HG02938 (cell line): ENCODE measurements around the gene TAF4.
"Not testable (repeated sequence)": the region's sequence is repeated elsewhere in the genome, so short reads cannot be mapped to it uniquely, and the experiment has no call there.

Experiments used
- ATAC-seq: cut with Tn5 transposase; IDR thresholded peaks from one replicate; pipeline ENCODE4 v1.9.1; 2021; ENCODE audit warnings: mild to moderate bottlenecking, moderate library complexity; ENCODE audit not compliant: unreplicated experiment

Gene TAF4

DNA sequence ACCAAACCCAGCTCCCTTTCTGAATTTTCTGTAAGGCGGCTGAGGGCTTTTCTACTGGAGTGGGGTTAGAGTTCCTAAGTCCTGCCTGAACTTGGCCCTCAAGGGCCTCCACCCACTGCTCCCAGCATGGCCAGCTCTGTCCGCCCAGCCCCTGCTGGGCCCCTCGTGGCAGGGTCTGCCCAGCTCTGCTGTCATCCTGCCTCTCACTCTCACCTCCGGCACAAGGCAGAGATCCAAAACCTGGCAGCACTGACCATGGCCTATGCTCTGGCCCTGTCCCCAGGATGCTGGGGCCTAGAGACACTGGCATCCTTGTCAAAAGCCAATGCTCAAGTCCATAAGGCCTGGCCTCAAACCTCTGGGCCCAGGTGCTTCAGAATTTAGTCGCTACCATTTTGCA is 61.1 kb downstream of the TAF4 start:
- ATAC-seq: no peak

DNA sequence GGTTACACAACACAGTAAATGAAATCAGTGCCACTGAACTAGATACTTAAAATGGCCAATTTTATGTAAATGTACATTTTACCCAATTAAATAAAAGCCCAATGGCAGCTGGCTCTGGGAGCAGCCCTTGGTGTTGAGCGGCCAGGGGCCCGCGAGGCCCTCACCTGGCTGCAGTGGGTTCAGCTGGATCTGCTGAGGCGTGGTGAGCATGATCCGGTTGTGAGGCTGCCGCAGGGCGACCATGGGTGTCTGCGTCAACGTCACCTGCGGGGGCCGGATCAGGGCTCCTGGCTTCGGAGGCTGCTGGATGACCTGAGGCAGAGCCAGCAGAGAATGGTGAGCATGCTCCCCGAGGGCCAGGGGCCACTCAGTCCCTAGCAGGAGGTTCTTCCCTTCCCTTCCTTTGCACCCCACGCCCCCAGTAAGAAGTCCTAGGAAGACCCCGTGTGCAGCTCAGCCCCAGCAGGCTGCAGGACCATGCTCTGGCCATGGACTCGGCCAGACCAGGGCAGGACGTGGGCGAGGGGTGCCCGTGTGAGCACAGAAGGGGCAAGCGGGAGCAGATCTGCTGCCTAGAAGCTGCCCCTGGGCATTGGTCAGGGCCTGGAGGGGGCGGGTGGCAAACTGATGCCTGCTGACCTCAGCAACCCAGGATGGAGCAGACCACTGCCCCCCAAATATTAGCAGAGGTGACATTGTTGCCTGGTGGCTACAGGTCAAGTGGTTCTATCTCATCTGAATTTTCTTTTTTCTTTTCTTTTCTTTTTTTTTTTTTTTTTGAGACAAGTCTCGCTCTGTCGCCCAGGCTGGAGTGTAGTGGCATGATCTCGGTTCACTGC is 61.9 kb downstream of the TAF4 start:
- no peak for ATAC-seq

DNA sequence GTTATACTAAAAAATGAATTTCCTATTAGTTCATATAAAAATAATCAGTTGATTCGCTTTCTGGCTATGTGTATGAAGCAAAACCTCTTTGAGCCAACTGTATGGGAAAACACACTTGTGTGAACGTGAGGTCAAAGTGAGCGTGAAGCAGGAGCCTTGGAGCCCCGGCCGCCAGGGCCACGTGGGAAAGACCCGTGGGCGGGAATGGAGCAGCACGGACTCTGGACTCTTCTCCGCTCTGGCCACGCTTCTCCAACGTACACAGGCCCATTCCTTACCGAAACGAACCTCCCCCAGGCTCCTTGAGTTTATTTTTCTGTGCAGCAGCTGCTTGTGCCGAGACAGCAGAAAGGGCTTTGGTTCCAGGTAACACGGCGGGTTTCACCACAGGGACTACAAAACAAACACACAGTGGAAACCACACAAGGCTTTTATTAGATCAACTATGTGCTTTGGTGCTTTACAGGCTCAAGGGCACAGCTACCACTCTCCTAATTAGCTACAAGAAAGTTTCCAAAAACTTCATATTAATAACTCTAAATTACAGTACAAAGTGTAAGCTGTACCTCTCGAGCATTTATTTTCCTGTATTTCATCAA is 62.7 kb downstream of the TAF4 start:
- ATAC-seq: no peak

DNA sequence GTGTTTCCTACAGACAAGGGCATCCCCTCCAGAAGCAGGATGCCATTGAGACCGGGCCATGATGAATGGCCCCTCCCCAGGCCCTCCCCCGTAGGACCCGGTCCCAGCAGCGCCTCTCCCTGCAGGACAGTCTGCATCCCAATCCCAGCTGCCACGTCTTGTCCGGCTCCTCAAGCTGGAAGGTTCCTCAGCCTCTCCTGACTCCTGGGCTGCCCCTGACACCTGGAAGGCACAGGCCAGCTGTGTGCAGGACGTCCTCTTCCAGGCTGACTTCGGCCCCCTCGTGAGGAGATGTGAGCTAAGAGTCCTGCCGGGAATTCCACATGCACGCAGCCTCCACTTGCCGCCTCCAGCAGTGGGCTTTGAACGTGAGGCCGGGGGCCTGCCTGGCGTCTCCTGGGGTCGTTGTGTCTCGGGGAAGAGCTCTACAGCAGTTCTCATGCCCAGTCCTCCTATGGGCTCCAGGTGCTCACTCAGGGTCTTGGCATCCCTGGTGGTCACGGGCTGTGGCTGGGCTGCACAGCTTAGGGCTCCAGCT is 64.4 kb downstream of the TAF4 start:
- no peak for ATAC-seq

DNA sequence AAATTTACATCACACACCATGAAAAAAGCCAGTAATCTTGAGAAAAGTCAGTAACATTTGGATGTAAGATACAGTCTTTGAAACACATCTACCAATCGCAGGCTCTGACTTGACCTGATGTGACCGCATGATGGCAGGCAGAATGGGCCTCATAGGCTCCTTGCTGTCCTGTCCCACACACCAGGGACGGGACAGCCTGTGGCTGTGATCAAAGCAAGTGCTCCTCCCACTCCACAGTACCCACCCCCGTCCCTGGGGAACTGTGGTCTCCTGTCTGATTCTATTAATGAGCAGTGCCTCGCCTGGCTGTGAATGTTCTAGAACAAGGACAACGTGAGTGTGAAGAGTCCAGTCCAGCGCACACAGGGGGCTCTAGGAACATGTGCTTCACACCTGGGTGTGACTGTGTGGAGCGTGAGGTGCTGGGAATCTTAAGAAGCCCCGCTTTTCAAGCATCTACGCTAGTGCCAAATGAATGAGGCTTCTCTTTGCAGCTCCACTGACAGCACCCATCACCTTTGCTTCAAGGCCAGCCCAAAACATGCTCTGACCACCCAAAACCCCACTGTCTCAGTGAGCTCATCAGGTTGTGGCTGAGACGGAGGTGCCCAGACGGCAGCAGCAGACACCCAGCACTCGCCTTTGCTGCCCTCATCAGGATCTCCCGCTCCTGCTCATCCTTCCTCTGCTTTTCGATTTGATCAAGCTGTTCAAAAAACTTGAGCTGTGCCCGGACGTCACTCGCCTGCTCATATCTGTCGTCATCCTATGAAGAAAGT is 67.1 kb downstream of the TAF4 start:
- ATAC-seq: no peak

DNA sequence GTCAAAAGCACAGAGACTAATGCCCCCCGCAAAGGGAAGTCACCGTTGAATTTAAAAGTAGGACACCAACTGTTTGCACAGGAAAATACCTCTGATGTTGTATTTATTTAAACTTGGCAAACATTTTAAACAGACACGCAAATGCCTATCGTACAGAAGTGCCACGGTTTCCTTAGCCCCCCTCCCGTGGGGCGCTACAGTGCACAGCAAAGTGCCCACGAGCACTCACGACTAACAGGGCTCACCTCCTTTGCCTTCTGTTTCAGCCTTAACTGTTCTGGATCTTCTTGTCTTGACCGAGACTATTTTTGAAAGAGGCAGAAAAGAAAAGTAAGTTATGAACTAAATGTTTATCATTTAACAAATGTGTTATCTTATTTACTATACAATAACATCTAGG is 67.8 kb downstream of the TAF4 start:
- no peak for ATAC-seq

DNA sequence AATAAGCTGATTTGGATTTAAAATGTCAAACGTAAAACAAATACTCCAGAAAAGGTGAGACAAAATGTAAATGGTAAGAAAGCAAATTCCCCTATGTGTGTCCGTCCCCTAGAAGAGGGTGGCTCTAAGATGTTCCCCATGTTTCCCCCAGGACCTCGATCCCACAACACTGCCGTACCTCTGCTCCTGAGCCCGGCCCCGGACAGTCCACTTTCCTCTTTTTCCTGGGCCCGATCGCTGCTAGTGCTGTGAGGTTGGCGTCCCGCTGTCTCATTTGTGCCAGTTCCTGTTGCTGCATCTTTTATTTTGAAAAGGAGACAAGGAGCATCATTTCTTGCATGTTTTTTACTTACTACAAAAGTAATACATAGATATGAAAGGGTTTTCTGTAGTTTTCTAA is 68.3 kb downstream of the TAF4 start:
- no peak for ATAC-seq

DNA sequence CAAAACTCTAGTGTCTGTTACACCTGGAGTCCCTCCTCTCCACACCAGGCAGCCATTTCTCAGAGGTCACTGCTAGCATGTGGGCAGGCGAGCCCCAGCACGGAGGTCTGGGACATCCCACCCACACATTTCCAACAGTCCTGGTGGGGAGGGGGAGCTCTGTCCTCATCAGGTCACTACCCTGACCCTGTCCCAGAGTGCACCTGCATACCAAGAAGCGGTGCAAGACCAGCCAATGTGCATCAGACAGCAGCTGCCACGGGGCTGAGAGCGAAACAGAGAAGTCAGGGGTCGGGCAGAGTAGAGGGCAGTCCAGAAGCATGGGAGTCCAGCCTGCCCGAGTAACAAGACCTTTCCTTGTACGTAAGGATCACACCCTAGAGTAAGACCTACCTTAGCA is 71.1 kb downstream of the TAF4 start:
- ATAC-seq: no peak

DNA sequence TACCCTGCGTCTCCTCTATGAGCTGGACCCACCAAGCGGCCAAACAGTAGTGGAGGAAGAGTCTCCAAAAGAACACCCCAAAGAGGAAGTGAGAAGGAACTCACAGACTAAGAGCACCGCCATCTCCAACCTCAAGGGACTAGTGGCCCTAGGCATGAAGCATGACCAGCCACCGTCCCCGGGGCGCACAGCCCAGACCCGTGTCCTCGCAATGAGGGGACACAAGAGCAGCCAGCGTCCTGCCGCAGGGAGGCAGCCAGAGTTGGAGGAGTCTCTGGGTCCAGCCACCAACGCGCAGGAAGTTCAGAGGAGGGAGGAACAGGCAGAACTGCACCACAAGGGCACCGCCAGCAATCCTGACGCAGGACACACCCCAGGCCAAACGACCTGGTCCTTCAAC is 72.6 kb downstream of the TAF4 start:
- no peak for ATAC-seq

DNA sequence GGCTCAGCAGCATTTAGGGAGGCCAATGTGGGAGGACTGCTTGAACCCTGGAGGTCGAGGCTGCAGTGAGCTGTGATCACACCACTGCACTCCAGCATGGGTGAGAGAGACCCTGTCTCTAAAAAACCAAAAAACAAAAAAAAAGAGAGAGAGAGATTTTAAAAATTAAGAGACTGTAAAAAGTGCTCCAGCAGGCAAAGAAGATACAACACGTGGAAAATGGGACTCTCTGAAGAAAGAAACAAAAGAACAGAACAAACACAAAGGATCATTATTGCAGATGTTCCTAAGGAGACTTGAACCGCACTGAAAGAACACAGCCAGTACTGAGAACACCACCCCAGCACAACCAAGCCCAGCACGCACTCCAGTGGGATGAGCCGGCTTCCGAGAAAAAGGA is 74.2 kb downstream of the TAF4 start:
- no peak for ATAC-seq

DNA sequence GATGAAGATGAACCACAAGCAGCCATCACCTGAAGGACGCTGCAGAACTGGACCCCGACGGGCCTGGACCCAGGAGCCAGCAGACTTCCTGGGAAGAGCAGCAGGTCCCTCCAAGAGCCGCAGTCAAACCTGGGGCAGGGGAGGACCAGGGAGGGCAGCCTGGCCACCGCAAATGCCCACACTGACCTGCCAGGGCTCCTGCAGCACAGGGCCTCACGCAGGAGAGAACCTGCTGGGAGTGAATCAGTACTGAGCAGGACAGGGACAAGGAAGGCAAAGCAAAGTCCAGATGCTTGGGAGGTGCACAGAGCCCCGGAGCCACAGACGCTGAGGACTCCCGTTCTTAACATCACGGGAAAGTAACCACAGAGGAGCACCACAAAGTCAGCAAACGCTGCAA is 75.2 kb downstream of the TAF4 start:
- ATAC-seq: no peak

DNA sequence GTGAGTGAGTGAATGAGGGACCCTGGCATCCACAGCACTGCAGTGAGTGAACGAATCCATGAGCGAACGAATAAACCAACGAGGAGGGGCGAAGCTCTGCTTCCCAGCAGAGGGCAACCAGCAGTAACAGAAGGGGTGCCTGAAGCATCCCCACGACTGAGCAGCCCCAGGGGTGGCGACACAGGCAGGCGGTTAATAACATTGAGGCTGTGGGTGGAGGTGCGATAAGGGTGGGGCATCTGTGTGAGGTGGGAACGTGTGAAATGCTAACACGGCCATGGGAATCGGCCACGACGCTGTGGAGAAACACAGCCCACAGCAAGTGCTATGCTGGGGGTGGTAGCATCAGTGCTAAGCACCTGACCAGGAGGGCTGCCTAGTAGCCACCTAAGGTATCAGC is 75.9 kb downstream of the TAF4 start:
- no peak for ATAC-seq

DNA sequence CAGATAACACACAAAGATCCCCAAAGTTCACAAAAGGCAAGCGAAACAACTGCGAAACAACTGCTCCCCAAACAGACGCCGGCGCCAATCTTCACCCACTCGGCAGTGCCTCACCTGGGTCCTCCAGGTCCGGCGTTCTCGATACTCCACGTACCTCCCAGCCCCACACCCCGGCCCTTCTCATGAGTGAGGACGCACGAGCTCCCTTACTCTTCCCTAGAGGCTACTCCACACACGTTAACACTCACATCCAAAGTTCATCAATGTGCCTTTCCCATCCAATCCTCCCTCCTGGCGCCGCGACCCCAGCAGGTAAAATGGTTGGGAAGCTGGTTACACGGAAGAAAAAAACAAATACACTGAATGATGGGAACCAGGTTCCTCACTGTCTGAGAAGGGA is 77.0 kb downstream of the TAF4 start:
- ATAC-seq: no peak

DNA sequence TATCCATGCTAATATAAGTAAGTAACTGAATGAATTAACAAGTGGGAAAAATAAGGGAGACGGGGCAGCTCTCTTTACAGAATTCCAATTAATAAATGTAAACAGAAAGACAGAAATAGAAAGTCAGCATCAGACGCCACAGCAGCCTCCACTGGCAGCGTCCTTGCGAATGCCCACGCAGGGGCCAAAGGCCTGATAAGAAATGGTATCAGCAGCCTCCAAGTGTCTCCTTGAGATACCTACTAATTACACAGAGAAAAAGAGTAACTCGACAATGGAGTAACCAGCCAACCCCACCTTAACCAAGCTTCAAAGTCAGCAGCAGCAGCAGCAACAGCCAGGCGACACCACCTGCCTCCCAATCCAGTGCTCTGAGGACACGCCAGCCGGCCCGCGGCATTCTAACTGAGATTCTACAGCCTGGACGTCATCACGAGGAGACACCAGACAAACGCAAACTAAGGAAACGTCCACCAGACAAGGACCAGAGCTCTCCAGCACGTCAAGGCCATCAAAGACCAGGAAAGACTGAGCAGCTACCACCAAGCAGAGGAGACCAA is 78.8 kb downstream of the TAF4 start:
- ATAC-seq: no peak

DNA sequence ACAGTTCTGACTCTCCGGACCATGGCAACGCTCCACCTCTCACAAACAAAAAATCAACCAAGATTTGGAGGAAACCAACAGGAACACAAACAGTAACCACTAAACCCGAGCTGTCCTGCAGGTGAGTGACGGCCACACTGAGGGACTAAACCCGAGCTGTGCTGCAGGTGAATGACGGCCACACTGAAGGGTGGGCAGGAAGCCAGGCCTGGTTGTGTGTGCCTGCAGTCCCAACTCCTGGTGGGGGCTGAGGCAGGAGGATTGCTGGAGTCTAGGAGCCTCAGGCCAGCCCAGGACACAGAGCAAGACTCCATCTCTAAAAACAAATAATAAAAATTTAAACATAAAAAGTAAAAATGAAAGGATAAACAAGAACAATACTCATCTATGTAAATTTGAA is 80.6 kb downstream of the TAF4 start:
- no peak for ATAC-seq

DNA sequence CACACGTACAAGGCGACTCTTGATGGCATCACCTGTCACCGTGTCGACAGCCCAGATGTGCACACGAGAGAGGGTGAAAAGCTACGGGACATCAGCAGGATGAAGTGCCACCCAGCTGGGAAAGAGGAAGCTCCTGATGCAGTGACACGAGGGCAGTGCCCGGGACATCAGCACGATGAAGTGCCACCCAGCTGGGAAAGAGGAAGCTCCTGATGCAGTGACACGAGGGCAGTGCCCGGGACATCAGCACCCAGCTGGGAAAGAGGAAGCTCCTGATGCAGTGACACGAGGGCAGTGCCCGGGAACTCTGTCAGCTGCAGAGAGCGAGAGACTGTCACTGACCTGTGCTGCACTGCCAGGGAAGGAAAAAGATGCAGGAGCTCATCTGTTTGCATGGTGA is 81.2 kb downstream of the TAF4 start:
- ATAC-seq: not testable (repeated sequence)

DNA sequence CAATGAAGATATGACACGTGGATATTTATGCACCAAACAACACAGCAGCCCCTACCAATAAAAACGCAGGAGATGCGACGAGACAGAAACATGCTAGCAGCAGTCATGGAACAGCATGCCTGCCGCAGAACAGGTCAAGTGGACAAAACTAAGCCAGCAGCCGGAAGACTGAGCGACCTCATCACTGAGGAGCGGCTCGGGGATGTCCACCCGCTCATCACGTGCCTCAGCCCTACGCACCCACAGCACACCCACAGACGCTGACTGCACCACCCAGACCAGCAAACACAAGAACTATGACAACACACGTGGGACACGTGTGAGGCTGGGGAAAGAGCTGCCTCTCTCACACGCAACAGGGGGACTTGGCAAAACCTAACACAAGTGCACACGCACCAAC is 81.7 kb downstream of the TAF4 start:
- no peak for ATAC-seq

DNA sequence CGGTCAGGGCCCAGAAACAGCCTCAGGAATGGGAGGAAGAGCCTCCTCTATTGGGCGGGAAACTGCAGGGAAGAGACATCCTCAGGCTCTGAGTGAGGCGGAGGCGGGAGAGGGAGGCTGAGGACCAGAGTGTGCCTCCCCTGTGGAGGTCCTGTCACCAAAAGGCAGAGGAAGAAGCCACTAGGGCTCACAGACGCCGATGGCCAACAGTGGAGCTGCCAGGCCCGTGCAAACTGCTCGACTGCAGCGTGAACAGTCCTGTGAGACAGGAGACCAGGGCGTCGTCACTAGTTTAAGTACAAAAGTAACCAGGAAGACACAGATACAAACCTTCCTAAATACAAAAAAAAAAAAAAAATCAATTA is 82.7 kb downstream of the TAF4 start:
- no peak for ATAC-seq

DNA sequence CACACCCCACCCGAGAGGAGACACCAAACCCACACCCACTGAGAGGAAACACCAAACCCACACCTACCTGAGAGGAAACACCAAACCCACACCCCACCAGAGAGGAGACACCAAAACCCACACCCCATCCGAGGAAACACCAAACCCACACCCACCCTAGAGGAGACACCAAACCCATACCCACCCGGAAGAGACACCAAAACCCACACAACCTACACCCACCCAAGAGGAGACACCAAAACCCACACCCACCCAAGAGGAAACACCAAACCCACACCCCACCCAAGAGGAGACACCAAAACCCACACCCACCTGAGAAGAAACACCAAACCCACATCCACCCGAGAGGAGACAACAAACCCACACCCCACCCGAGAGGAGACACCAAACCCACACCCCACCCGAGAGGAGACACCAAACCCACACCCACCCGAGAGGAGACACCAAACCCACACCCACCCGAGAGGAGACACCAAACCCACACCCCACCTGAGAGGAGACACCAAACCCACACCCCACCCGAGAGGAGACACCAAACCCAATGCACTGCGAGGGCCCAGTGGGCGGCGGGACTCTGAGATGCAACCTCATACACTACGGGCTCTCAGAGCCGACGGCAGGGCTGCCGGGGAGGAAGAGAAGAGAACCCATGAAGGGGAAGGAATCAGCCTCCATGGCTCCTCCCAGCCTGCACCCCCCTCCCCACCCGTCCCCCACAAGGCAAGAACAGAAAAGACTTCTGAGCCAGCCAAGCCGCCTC is 83.3 kb downstream of the TAF4 start:
- ATAC-seq: no peak

DNA sequence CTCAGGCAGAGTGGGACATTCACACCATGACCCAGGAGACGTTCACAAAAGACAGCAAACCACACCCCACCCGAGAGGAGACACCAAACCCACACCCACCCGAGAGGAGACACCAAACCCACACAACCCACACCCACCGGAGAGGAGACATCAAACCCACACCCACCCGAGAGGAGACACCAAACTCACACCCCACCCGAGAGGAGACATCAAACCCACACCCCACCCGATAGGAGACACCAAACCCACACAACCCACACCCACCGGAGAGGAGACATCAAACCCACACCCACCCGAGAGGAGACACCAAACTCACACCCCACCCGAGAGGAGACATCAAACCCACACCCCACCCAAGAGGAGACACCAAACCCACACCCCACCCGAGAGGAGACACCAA is 84.0 kb downstream of the TAF4 start:
- not testable (repeated sequence) for ATAC-seq
